Left ventricle myocardium superior (tissue), 1 donor: ENCODE results near the gene CD40LG. TPM values are rescaled to one million over a fixed set of nuclear protein-coding genes. Genes with fewer than 3 reads are reported as not detected.

Experiments used
- ATAC-seq: fragments of 200-7000 bp; cut with Tn5 transposase; one replicate; pipeline ENCODE4 v1.9.1; 2020; ENCODE audit warnings: mild to moderate bottlenecking, moderate library complexity
- DNase-seq: peaks from one replicate; pipeline ENCODE4 v3.0.0-alpha.2; 2020
- intact Hi-C: fragments of 100-400 bp; cut with micrococcal nuclease; formaldehyde crosslinking; loops from one replicate; pipeline ENCODE4 v1.11.0; 2022
- total RNA-seq: library from RNA; stranded (reverse); fragmentation: NEBNext Ultra II Directional; extraction: Animal tissue kit (Norgen Biotek cat#: 25700); gene quantifications from one replicate; pipeline ENCODE4 v1.2.1, GENCODE V29; 2021
- donor health status: DM: no; HTN: yes; CAD: no; lungs with severe emphysema.

The CD40LG gene
- total RNA-seq, 1 donor from 2014 or later, result 0.15 TPM

- DNase-seq (no peak), ATAC-seq (no peak)
- intact Hi-C loops, result no loop called here
Observed at GRCh38 chrX:136689436-136689835, 41.5 kb downstream of the CD40LG start.

GRCh38 chrX:136691028-136691809 lies 43.3 kb downstream of the CD40LG start:
- intact Hi-C loops, result no loop called here
- DNase-seq (no peak), ATAC-seq (no peak)

GRCh38 chrX:136692271-136692670 lies 44.3 kb downstream of the CD40LG start:
- DNase-seq (no peak), ATAC-seq (no peak)
- intact Hi-C loops, result no loop called here

- intact Hi-C loops, result no loop called here
- no peak for ATAC-seq
- DNase-seq, result no peak
Observed at GRCh38 chrX:136694431-136695087, 46.6 kb downstream of the CD40LG start.

GRCh38 chrX:136697156-136697555 lies 49.2 kb downstream of the CD40LG start:
- no peak for DNase-seq
- ATAC-seq, result no peak
- intact Hi-C loops, result no loop called here

- intact Hi-C loops, result loop anchor here (5.0 kb wide), 1 partner anchor 174 kb away; the partner anchor contains the start of gene RBMX
- DNase-seq (no peak), ATAC-seq (peak; percentile 34)
Observed at GRCh38 chrX:136708348-136708747, 60.4 kb downstream of the CD40LG start.

Other genes with a start within 250 kb of the CD40LG start
- not detected for gene BRS3, start 160.2 kb upstream of the CD40LG start, total RNA-seq
- 58.7 TPM for gene HTATSF1, start 150.6 kb upstream of the CD40LG start, total RNA-seq
- gene VGLL1, start 115.9 kb upstream of the CD40LG start, total RNA-seq, result not detected
- gene ARHGEF6, start 132.8 kb downstream of the CD40LG start, total RNA-seq, result 44.2 TPM
- 93.6 TPM for gene RBMX, start 232.6 kb downstream of the CD40LG start, total RNA-seq